ENCODE measurements around the gene USH2A.

- TF ChIP-seq POLR2A (IDR thresholded peaks at IDR 0.05; ENCODE audit: low read depth, low read length) (no peak), POLR2AphosphoS5 (IDR thresholded peaks at IDR 0.05; ENCODE audit: low read depth, low read length) (no peak)
Observed at GRCh38 chr1:215844266-215844665, 579.0 kb downstream of the USH2A start.
